GM21737 (cell line): Measurements from ENCODE around the gene XRCC1.

Source experiments
- ATAC-seq: cut with Tn5 transposase; IDR thresholded peaks from one replicate; pipeline ENCODE4 v1.9.1; 2021; ENCODE audit warnings: mild to moderate bottlenecking, moderate library complexity; ENCODE audit not compliant: unreplicated experiment

The XRCC1 gene, protein sequence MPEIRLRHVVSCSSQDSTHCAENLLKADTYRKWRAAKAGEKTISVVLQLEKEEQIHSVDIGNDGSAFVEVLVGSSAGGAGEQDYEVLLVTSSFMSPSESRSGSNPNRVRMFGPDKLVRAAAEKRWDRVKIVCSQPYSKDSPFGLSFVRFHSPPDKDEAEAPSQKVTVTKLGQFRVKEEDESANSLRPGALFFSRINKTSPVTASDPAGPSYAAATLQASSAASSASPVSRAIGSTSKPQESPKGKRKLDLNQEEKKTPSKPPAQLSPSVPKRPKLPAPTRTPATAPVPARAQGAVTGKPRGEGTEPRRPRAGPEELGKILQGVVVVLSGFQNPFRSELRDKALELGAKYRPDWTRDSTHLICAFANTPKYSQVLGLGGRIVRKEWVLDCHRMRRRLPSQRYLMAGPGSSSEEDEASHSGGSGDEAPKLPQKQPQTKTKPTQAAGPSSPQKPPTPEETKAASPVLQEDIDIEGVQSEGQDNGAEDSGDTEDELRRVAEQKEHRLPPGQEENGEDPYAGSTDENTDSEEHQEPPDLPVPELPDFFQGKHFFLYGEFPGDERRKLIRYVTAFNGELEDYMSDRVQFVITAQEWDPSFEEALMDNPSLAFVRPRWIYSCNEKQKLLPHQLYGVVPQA

DNA sequence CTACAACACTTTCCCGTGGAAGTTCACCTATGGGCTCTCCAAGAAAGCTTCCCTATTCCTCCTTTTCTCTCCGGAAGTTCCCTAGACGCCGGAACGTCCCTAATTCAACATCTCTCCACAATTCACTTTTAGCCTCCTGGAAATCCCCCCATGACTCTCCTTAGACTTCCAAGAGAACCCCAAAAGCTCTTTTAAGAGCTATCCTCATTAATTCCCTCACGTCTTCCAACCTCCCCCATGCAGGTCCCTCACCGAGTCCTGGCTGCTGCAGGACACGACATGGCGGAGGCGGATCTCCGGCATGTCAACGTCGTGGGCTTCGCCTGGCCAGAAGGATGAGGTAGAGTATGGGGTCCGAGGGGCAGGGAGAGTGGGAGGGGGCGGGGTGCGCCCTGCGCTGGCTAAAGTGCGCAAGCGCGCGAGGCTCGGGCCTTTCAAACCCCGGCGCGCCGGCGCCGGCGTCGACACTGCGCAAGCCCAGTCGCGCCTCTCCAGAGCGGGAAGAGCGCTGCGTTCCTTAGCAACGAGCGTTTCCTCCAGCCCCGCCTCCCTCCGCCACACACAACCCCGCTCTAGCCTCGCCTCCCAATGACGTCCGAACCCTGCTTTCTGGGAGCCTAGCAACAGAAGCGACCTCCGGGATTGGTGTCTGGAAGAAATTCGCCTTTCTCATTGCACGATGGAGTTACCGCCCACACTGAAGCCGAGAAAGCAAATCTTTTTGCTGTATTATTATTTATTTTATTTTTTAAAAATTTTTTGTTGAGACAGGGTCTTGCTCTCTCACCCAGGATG is at the start of gene XRCC1, which contains the start of gene PINLYP:
Gene XRCC1, minus strand, starts transcription at position 372 of the 795 bp plus-strand sequence. Its CDS starts 69 bp downstream, at position 303.
Gene PINLYP, plus strand, starts transcription at position 646 of the 795 bp plus-strand sequence. CDS start 1,391 bp downstream, outside the sequence.
- ATAC-seq: peak; percentile 93

DNA sequence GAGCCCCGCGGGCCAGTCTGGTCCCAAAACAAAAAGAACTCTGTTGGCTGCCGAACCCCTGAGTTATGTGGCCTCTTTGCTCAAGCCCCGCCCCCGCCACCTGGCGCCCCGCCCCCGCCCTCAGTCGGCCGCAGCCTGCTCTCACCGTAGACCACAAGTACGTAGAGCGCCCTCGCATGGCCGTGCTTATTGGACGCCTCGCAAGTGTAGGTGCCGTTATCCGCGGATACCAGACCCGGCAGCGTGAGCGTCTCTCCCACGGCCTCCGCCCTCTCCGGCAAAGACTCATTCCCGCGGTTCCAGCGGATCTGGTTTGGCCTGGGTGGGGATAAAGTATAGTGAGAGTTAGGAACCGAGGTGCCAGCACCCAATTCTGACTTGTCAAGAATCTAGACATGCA is 49.6 kb upstream of the XRCC1 start:
- no peak for ATAC-seq

DNA sequence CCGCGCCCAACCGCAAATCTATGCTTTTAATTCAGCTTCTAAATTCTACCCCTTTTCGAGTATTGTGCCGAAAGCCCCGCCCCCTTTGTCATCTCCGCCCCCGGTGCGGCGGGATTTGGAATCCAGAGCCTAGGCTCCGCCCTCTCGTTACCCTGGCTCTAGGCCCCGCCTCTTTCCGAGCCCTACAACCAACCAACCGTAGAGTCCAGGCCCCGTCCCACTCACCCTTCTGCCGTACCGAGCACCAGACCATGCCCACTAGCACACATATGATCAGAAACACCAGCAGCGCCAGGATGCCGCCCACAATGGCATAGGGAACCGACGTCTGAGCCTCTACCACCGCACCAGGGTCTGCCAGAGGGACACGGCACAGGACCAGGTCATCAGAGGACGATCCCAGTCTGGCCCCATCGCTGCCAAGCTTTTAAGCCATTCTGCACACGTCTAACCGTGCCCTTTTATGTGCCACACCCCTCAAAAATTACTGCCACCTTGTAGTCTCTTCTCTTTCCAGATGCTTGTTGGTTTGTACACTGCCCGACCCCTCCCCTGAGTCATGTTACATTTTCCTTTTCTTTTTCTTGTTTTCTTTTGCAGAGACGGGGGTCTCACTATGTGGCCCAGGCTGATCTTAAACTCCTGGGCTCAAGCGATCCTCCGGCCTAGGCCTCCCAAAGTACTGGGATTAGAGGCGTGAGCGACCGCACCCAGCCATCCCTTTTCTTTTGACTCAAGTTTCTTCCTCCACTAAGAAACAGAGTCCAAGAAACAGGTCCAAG is 48.8 kb upstream of the XRCC1 start:
- ATAC-seq: no peak

DNA sequence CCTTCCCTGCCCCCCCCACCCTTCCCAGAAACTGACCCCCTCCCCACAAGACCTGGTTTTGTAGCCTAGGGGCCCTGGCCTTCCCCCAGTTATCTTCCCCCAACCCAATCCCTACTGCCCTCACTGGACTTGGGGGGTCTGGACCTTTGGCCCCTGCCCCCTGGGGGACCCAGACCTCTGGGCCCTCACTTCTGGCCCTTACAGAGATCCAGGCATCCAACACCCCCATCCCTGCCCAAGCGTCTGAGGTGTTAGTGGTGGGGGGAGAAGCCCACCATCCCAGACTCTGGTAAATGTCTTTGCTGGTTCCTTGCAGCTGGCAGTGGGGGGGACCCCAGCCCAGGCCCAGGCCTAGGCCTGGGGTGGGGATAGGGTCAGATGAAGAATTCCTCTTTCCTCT is 47.6 kb upstream of the XRCC1 start:
- no peak for ATAC-seq

DNA sequence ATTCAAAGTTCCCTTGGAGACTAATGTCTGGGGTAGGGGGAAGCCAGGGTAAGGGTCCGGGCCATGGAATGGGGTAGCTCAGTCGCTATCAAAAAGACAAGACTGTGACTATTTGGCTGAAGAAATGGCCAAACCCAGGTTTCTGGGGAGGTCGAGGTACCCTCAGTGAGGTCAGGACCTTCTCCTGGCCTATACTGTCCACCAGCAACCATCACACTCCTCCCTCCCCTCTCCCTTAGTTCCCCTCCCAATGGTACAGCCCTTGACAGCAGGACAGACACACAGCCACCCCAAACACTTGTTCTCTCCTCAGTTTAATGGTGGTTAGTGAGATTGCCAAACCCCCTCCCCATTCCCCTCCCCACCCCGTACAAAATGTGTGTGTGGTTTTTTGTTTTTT is 46.7 kb upstream of the XRCC1 start:
- no peak for ATAC-seq

DNA sequence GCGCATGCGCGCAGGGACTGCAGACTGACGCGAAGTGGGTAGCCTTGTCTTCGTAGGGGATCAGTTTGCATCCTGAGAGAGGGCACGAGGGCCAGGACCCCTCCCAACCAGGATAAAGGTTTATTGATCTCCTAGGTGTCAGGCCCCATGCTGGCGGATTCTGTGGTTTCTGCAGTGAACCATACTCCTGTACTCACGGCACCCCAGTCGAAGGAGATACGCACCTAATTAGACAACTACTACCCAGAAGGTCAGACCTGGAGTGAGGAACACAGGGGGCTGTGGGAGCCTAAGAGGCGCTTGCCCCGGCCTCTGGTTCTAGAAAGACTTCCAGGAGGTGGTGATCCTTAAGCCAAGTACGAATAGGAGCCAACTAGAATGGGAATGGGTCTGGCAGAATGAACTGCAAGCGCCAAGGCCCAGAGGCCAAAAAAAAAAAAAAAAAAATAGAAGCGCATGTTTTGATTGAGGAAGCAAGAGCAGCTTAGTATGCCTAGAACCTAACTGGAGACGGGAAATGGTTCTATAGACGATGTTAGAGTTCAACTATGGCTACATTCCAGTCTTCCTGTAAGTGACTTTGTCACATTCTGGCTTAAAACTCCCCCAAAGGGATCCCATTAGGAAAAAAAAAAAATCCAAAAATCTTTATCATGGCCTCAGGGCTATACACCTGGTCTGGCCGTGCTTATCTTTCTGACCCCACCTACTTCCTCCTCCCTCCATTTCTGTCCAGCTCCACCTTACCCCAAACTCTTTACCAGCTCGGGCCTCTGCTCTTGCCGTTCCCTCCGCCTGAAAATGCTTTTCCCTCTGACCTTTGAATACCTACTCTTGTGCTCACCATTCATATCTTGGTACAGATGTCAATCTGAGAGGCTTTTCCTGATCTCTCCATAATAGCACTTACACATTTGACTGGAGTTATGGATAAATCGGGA is 45.0 kb upstream of the XRCC1 start:
- ATAC-seq: no peak

DNA sequence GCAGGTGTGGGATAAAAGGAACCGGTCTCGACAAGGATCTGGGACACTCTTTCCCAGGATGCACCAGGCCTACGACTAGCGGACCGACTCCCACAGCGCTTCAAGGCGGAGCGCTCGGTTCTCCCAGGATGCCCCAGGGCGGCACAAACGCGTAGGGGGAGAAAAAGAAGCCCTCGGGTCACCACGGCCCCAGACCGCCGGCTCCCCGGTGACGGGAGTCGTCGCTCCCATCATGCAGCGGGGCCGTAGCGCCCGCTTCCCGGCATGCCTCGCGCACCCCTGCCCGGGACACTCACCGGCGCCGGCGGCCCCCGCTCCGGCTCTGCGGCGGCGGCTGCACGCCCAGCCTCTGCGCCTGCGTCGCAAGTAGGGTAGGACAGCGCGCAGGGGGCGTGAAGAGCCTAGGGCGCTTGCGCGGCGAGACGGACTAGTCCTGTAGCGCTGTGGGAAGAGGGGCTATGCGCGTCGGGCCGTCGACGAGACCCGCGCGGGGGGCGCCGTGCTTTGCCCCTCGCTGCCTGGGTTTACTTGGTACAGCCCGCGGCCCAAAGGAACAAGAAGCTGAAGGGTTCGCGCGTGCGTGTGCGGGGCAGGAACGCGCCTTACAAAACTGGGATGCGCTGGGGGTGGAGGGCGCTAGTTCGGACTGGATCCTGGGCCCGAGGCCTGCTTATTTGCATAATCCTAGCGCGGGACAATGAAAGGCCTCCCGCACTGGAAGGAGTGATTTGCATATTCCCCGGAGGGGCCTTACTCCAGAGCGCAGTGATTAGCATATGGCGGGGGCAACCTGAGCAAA is 44.1 kb upstream of the XRCC1 start, which contains the start of gene ZNF428:
Gene ZNF428, minus strand, starts transcription at position 368 of the 799 bp plus-strand sequence. CDS start 5,325 bp downstream, outside the sequence.
- ATAC-seq: peak; percentile 72

DNA sequence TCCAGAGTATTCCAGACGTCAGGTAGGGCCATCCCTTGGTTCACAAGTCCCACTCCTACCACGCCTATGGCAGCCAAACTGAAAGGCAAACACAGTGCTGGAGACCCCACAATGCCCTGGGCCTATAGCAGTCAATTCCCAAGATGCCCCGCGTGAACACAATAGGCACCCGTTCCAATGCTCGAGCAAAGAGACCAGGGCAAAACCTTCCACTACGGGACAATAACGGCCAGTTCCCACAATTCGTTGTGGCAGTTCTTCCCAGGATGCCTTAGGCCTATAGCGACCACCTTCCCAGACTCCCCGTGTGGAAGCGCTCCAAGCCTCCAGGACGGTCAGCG is 43.6 kb upstream of the XRCC1 start:
- peak; percentile 24 for ATAC-seq

DNA sequence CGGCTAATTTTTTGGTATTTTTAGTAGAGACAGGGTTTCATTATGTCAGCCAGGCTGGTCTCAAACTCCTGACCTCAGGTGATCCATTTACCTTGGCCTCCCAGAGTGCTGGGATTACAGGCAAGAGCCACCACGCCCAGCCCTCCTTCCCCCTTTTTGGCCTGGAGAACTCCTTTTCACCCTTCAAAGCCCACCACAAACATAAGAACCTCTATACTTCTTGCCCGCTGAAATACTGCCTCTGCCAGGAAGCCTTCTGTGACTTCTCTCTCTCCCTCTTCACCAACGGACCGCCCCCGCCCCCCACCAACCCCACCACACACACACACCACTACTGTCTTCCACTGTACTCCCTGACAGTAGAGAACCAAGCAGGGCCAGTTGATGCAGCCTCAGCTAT is 41.6 kb upstream of the XRCC1 start:
- ATAC-seq: no peak

DNA sequence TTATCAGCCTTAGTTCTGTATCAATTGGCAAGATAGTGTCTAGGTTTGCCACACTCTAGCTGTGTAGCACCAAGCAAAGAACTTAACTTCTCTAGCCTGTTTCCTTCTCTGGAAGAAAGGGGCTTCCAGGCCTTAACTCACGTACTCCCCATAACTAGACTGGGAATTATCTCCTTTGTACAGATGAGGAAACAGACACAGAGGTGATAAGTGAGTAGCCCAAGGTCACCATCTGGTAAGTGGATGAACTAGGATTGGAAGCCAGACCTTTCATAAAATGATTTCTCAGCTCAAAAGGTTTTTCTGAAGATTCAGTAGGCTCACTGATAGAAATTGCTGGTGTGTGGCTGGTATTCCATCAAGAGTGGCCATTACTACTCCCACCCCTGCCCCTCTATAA is 41.0 kb upstream of the XRCC1 start:
- no peak for ATAC-seq

DNA sequence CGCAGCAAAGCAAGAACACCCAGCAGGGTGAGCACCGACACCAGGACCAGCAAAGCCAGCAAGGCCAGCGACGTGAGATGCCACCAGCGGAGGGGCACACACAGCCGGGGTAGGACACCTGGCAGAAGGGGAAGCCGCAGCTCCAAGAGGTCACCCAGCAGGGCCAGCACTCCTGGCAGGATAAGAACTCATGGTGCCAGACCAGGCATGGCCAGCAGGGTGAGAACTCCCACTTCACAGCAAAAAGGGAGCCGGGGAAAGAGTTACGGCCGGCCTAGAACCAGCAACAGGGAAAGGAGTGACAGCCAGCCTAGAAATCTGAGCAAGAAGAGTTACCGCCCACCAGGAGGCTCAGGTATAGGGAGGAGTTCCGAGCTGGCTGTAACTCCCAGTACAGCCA is 37.0 kb upstream of the XRCC1 start:
- no peak for ATAC-seq

DNA sequence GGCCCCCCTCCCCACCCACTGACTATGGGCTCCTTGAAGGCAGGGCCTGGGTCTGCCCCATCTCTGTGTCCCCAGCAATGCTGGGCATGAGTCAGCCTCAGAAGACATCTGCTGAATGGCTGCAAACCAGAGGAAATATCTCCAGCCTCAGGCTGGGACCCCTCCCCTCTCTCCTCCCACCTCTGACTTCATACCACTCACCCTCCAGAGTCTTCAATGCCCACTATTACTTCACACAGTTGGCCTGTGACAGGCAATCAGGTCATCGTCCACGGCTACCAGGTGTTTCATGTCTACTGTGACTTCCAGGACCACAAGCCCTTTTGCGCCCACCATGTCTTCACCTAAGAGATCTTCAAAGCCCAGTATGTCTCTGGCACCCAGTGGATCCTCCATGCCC is 36.5 kb upstream of the XRCC1 start, which contains the start of gene SRRM5:
Gene SRRM5, plus strand, starts transcription at position 301 of the 400 bp plus-strand sequence. Its CDS starts 34 bp downstream, at position 335.
- ATAC-seq: no peak

DNA sequence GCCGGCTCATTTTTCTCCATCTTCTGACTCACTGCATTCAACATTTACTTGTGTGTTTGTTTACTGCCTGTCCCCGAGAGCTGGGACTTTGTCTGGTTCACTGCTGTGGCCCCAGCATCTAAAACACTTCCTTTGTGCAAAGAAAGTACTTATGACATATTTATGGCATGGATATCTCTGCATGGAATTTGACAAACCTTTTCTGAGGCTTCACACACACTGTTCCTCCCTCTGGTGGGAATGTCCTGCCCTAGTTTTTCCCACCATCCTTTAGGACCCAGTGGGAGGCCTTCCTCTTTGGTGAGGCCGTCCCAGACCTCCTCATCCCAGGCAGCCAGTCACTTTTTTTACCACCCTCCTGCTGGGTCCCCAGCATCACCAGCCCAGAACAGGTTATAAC is 35.2 kb upstream of the XRCC1 start:
- no peak for ATAC-seq

DNA sequence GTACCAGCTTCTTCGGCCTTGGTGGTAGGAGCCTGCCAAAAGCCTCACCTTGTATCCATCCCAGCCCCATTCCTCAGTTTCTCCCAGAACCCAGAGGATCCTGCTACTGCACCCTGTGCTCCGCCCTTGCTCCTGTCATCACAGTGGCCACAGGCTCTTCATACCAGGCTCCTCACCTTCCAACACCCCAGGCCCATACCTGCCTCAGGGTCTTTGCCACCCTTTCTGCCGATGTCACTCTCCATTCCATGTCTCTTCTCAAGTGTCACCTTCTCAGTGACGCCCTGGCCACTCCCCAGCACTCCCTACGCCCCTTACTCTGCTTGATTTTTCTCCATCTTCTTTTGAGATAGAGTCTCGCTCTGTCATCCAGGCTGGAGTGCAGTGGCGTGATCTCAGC is 34.5 kb upstream of the XRCC1 start:
- no peak for ATAC-seq

DNA sequence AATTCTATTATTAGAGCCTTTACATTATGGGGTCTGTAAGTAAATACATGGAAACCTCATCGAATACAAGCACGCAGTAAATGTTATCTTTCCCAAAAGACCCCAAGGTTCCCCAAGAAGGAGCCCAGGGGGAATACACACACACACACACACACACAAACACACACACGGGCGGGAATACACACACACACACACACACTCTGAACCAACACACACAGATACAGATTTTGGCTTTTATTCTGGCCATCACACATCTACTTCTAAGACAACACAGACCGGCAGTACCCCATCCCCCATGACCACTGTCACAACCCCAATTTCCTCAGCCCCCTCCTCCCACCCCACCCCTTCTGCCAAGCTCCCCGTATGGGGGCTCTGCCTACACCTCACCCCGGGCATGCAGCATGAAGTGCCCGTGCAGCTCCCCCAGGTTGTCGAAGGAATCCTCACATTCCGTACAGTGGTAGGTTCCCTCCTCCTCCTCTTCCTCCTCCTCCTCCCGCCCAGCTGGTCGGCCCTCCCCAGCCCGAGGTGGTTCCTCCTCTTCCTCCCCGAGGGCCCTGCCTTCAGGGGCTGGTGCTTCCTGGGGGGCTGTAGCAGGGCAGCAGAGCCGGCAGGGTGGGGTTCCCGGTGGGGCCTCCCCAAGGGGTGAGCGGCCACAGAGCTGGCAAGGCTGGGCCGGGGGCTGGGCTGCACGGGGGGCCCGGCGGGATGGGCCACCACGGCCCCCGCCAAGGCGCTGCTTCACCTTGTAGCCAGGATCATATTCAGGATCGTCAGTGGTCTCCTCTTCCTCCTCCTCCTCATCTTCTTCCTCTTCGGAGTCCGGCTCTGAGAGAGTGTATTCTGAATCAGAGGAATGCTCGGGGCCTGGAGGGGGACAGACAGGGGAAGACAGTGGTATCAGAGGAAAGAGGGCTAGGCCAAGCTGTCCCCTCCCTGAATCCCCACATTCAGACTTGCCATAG is 32.2 kb upstream of the XRCC1 start:
- ATAC-seq: no peak

DNA sequence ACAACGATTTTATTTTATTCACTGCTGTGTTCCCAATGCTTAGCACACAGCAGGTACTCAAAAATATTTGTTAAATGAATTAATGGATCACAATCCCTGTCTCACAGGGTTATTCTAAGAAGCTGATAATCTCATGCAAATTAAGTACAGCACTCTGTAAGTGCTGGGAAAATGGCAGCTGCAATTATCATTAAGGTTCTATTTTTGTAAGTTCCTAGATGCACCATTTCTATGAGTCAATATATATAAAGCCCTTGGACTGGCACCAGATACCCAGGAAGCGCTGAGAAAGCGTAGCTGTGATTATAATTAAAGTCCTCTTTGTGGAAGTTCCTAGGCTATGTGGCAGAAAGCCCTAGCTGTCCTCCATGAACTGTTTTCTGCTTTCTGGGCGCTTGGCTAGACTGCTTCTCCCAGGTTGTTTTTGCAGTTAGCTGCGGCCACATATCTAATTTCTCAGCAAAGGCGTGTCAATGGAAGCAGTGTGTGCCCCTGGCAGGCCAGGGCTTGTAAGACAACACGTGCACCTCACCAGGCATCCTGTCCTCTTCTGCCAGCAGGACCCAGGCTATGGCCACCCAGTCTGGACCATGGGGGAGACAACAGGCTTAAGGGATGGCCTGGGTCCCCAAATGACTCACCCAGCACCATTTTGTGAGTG is 31.4 kb upstream of the XRCC1 start:
- ATAC-seq: no peak
